Stimulated activated naive CD8-positive, alpha-beta T cell treated with anti-CD3 and anti-CD28 coated beads, Interleukin-15, amount 100 ng/mL, for 72 hours (primary cell): ENCODE measurements around the gene PRR18.
A peak's percentile ranks its signal among the peaks of the same experiment; 100 is the strongest.
"Not testable (repeated sequence)": the region's sequence is repeated elsewhere in the genome, so short reads cannot be mapped to it uniquely, and the experiment has no call there.

Experiments used
- ATAC-seq: fragments of 150-1000 bp; cut with Tn5 transposase; 2 replicates; pipeline ENCODE4 v1.10.0; 2021; ENCODE audit warnings: mild to moderate bottlenecking, moderate library complexity
- DNase-seq, 2 donors: peaks; one replicate each; pipeline ENCODE4 v3.0.0; 2021 to 2022
- H3K27ac Mint-ChIP-seq, 2 donors: one replicate each; pipeline ENCODE4 v1.8.0; 2022; ENCODE audit warnings: mild to moderate bottlenecking in 2 of 2, mixed read lengths in 2 of 2, moderate library complexity in 2 of 2
- H3K27me3 Mint-ChIP-seq: one replicate; pipeline ENCODE4 v1.8.0; 2022; ENCODE audit warnings: mixed read lengths
- H3K4me1 Mint-ChIP-seq: one replicate; pipeline ENCODE4 v1.8.0; 2022; ENCODE audit warnings: mild to moderate bottlenecking, mixed read lengths
- H3K4me3 Mint-ChIP-seq, 2 donors: one replicate each; pipeline ENCODE4 v1.8.0; 2022; ENCODE audit warnings: mild to moderate bottlenecking in 2 of 2, mixed read lengths in 2 of 2, moderate library complexity in 1 of 2
- H3K9me3 Mint-ChIP-seq, 2 donors: one replicate each; pipeline ENCODE4 v1.8.0; 2022; ENCODE audit warnings: mixed read lengths in 2 of 2

The PRR18 gene, protein sequence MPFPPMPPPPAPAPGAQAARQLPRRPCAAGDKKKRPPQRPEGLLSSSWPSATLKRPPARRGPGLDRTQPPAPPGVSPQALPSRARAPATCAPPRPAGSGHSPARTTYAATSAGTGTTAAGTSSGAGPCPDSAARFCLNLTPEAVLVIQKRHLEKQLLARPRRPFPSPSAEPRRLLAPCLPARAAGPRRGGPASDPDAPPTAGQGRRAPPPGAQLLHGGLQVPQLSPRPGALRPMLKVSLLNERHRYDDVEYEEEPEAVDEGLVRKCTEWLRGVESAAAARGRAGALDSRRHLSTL

DNA sequence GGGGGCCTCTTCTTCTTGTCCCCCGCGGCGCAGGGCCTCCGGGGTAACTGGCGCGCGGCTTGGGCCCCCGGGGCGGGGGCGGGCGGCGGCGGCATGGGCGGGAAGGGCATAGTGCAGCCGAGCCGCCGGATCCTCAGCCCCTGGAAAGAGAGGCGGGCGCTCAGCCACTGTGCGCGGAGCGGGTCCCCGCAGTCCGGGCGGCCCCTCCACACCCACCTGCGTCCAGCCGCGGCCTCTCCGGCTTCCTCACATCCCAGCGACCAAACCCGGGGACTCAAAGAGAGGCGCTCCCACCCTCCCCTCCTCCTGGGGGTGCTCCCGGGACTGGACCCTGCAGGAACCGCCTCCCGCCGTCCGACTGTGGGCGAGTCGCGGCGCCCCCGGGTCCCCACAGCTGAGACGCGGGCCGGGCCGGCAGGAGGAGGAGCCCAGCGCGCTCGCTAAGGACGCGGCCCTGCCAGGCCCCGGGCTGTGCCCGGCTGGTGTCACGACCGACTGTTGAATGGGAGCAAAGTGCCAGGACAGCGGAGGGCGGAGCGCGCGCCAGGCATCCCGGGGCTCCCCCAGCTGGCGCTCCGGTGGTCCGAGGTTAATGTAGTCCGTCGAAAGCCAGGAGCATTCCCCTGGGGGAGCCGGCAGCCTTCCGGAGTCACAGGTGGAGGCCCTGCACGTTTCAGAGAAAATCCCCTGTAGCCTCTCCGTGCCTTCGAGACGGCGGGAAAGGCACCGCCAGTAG lies at the start of gene PRR18:
PRR18 (minus strand) TSS at position 360 of the 736 bp plus-strand sequence; CDS start at position 110, 250 bp downstream.
- H3K27me3 Mint-ChIP-seq: peaks cover 65% of the 10 kb centered on the region
- no peak within 1 kb of the TSS for H3K27ac Mint-ChIP-seq
- DNase-seq (peak; percentile 21 to 24), ATAC-seq (peak; percentile 54)
- H3K9me3 Mint-ChIP-seq: no peaks in the 10 kb centered on the region
- H3K4me3 Mint-ChIP-seq: peak within 1 kb of the TSS; percentile 62 to 77
- H3K4me1 Mint-ChIP-seq: no peaks in the 10 kb centered on the region

DNA sequence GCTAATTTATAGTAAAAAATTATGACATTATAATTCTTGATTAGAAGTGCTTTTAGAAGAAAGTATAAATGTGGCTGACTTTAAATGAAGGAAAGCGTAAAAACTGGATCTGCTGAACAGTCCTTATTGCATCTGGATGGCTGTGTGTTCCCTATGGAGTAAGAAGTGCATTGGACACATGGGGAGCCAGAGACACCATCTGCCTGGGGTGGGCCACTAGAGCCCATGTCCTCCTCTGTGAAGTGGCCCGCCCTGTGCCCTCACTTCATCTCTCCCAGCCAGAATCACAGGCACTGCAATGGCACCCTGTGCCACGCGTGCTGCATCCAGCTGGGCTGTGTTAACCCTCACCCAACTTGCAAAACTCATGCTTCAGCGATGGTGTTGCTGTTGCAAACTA lies 47.4 kb upstream of the PRR18 start:
- H3K9me3 Mint-ChIP-seq: peaks cover 9 to 12% of the 10 kb centered on the region in 2 donors
- peaks cover 55% of the 10 kb centered on the region for H3K27me3 Mint-ChIP-seq
- DNase-seq (no peak), ATAC-seq (no peak)
- H3K27ac Mint-ChIP-seq: no peak overlapping the region
- H3K4me1 Mint-ChIP-seq: no peaks in the 10 kb centered on the region
- H3K4me3 Mint-ChIP-seq: no peak overlapping the region

DNA sequence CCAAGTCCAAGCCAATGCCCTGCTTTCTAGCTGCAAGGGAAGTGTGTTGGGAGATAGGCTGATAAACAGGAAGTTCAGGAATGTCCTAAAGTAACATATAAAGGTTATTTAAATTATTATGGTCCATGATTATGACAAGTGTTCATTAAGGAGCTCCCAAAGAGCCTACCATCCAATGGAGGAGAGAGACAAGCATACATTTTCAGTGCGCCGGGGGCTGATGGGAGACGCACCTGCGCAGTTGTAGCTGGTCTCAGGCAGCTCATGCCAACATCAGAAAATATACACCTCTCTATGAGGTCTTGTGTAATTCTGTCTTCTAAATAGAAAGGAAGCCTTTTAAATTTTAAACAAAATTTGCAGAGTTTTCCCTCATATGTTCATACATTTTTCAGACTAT lies 46.8 kb upstream of the PRR18 start:
- Mint-ChIP-seq H3K27ac (no peak overlapping the region), H3K4me3 (no peak overlapping the region), H3K27me3 (peaks cover 52% of the 10 kb centered on the region), H3K9me3 (peaks cover 9 to 12% of the 10 kb centered on the region in 2 donors), H3K4me1 (no peaks in the 10 kb centered on the region)
- DNase-seq (no peak), ATAC-seq (no peak)

DNA sequence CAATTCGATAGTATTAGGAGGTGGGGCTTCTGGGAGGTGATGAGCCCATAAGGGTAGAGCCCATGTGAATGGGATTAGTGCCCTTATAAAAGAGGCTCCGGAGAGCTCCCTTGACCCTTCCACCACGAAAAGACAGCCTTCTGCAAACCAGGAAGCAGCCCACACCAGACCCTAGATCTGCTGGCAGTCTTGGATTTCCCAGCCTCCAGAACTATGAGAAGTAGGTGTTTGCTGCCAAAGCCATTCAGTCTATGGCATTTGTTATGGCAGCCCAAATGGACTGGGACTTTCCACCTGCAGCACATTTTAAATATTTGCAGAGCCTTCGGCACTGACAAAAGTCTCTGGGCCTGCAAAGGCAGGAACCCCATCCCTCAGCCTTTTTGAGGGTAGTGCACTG lies 46.0 kb upstream of the PRR18 start:
- ATAC-seq (no peak), DNase-seq (no peak)
- no peak overlapping the region for H3K27ac Mint-ChIP-seq
- H3K27me3 Mint-ChIP-seq: peaks cover 44% of the 10 kb centered on the region
- peaks cover 16 to 17% of the 10 kb centered on the region in 2 donors for H3K9me3 Mint-ChIP-seq
- H3K4me3 Mint-ChIP-seq: no peak overlapping the region
- no peaks in the 10 kb centered on the region for H3K4me1 Mint-ChIP-seq

DNA sequence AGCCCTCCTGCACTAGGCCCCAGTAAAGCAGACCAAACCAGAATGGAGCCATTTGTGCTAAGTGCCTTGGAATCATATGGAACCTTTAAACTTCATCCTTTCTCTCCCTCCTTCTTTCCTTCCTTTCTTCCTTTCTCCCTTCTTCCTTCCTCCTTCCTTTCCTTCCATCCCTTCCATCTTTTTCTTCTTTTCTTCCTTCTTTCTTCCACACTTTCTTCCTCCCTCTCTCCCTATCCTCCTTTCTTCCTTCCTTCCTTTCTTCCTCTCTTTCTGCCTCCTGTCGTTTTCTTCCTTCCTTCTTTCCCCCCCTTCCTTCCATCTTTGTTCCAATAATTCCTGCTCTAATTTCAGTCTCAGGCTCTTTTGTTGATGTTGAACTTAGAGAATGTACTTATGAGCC lies 45.3 kb upstream of the PRR18 start:
- H3K27me3 Mint-ChIP-seq: peaks cover 38% of the 10 kb centered on the region

DNA sequence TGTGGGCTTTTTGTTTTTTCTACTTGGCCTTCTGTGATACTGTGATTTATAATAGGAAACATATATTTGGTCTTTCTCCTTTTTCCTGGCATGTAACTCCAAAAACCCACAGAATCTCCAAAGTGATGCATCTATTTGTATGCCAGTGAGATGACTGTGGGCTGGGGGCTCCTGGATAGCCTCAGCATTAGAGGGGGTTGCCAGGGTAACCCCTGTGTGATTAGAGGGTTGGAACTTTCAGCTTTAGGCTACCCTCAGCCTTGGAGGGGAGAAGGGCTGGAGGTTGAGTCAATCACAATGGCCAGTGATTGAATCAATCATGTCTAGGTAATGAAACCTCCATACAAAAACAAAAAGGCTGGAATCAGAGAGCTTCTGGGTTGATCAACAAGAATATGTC lies 44.7 kb upstream of the PRR18 start:
- H3K27me3 Mint-ChIP-seq: peaks cover 32% of the 10 kb centered on the region
- no peak for DNase-seq
- no peak for ATAC-seq

More for the DNA sequence above, 45.3 kb upstream of the PRR18 start:
- H3K9me3 Mint-ChIP-seq: peaks cover 16% of the 10 kb centered on the region in 2 donors
- no peak overlapping the region for H3K27ac Mint-ChIP-seq
- H3K4me1 Mint-ChIP-seq: peaks cover under 1% of the 10 kb centered on the region
- no peak overlapping the region for H3K4me3 Mint-ChIP-seq
- ATAC-seq: no peak
- no peak for DNase-seq

DNA sequence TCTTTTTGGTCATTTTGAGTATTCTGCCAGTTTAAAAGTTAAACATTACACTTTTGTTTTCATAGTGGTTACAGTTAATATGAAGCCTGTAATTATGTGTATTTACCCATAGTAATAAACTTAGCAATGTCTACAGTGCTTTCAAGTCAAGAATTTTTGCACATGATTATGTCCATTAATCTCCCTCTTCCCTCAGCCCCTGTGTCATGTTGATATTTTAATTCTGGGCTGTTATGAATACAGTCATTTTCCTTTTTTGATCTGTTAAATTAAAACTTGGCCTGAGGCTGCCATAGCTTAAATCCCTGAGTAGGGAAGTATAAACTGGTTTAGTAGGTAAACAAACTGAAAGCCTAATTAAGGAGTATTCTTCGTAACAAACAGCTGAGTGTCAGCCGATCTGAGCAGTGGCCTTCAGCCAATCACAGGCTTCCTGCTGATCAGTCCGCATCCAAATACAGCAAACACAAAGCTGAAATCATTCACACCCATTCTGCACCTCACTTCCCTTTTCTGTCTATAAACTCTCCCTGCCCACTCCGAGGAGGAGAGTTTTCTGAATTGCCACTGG lies 43.6 kb upstream of the PRR18 start:
- Mint-ChIP-seq H3K9me3 (peaks cover 14 to 16% of the 10 kb centered on the region in 2 donors), H3K4me3 (no peak overlapping the region), H3K4me1 (peaks cover 14% of the 10 kb centered on the region), H3K27me3 (peaks cover 32% of the 10 kb centered on the region), H3K27ac (no peak overlapping the region)
- DNase-seq (no peak), ATAC-seq (no peak)

More for the DNA sequence above, 44.7 kb upstream of the PRR18 start:
- Mint-ChIP-seq H3K4me3 (no peak overlapping the region), H3K9me3 (peaks cover 14 to 16% of the 10 kb centered on the region in 2 donors), H3K27ac (no peak overlapping the region), H3K4me1 (peaks cover 7% of the 10 kb centered on the region)

DNA sequence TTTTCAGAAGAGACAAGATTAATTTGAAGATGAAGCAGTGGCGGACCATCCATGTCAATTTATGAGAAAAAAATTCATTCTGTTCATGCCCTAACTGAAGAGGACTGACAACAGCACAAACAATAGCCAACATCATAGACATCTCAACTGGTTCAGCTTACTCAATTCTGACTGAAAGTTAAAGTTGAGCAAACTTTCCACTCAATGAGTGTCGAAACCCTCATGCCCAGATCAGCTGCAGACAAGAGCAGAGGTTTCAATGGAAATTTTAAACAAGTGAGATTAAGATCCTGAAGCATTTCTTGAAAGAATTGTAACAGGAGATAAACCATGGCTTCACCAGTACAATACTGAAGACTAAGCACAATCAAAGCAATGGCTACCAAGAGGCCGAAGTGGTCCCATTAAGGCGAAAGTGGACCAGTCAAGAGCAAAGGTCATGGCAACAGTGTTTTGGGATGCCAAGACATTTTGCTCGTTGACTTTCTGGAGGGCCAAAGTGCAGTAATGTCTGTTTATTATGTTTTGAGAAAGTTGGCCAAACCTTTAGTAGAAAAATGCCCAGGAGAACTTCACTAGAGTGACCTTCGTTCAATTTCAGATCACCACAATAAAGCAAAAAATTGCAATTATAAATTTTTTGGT lies 40.2 kb upstream of the PRR18 start:
- Mint-ChIP-seq H3K27ac (no peak overlapping the region), H3K27me3 (peaks cover 27% of the 10 kb centered on the region), H3K4me3 (no peak overlapping the region), H3K9me3 (peaks cover 14 to 16% of the 10 kb centered on the region in 2 donors), H3K4me1 (peaks cover 17% of the 10 kb centered on the region)
- peak; percentile 57 for ATAC-seq
- no peak for DNase-seq

DNA sequence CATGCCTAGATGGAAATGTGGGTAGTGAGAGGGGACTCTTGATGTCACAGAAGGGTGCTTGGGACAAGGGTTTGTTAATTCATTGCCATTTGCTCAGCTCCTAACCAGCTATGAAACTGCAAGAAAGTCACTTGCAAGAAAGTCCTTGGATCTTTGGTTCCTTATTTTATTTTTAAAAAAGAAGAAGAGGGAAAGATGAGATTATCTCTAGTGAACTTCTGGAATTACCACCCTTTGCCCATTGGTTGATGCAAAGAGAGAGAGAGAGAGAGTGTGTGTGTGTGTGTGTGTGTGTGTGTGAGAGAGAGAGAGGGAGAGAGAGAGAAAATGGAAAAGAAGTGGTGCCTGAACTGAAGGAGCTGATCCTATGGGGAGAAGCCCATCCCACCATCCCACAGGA lies 38.8 kb upstream of the PRR18 start:
- DNase-seq: no peak

DNA sequence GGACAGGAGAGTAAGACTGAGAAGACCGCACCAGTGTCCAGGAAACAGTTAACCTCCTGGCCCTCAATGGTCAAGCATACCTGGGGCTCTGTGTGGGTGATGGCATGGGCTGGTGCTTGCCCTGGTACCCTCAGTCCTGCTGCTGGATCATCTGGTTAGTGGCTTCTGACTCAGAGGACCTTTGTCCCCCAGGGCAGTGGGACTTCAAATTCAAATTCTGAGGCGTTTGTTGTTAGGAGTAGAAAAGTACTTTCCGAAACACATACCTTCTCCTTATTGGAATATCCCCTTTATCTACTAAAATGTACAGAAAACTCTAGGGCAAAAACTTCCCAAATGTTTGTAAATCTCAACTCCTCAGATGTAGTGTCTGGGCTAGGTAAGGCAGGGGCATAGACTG lies 38.3 kb upstream of the PRR18 start:
- H3K27ac Mint-ChIP-seq: no peak overlapping the region
- peaks cover 19% of the 10 kb centered on the region for H3K4me1 Mint-ChIP-seq
- ATAC-seq (no peak), DNase-seq (no peak)
- no peak overlapping the region for H3K4me3 Mint-ChIP-seq
- H3K27me3 Mint-ChIP-seq: peaks cover 16% of the 10 kb centered on the region
- H3K9me3 Mint-ChIP-seq: peaks cover 8 to 10% of the 10 kb centered on the region in 2 donors

More for the DNA sequence above, 38.8 kb upstream of the PRR18 start:
- Mint-ChIP-seq H3K9me3 (peaks cover 14% of the 10 kb centered on the region in 2 donors), H3K4me1 (peaks cover 19% of the 10 kb centered on the region), H3K27ac (peak overlapping the region in 1 of 2 donors; percentile 82), H3K4me3 (no peak overlapping the region), H3K27me3 (peaks cover 21% of the 10 kb centered on the region)
- no peak for ATAC-seq

DNA sequence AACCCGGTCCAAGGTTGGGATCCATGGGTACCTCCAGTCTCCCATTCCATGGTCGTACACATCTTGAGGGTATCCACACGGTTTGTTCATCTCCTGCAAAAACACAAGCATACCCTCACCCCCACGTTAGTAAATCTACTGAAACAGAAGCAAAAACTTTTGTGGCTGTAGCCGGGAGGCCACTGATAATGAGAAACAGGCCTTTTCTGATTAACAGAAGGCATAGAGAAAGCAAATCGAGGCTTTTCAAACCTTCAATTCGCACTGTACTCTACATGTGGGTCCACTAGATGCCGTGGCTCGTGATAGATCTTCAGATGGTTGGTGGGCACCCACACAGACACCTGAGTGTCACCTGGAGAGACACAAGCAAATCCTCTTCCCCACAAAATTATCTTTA lies 37.5 kb upstream of the PRR18 start:
- Mint-ChIP-seq H3K4me1 (peaks cover 19% of the 10 kb centered on the region), H3K27me3 (peaks cover 14% of the 10 kb centered on the region)
- not testable (repeated sequence) for H3K4me3 Mint-ChIP-seq, H3K27ac Mint-ChIP-seq, H3K9me3 Mint-ChIP-seq, ATAC-seq, DNase-seq

DNA sequence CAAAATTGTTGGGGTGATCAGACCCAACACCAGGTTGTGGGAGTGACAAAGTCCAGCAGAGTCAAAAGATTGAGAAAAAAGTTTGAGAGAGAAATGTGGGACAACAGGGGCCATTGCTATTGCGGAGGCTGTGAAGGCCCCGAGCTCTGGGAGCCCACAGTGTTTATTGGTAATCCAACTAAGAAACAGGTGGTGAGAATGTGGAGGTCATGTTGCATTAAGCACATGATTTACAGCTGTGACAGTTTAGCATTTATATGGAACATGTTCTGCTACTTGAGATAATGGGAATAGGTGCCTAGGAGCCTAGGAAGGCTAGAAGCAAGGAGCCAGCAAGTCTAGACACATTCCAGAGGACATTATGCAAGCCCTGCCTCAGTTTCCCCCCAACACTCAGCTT lies 36.7 kb upstream of the PRR18 start:
- H3K4me1 Mint-ChIP-seq: peaks cover 19% of the 10 kb centered on the region
- ATAC-seq, H3K9me3 Mint-ChIP-seq, H3K27me3 Mint-ChIP-seq, H3K27ac Mint-ChIP-seq, DNase-seq, H3K4me3 Mint-ChIP-seq: not testable (repeated sequence)

DNA sequence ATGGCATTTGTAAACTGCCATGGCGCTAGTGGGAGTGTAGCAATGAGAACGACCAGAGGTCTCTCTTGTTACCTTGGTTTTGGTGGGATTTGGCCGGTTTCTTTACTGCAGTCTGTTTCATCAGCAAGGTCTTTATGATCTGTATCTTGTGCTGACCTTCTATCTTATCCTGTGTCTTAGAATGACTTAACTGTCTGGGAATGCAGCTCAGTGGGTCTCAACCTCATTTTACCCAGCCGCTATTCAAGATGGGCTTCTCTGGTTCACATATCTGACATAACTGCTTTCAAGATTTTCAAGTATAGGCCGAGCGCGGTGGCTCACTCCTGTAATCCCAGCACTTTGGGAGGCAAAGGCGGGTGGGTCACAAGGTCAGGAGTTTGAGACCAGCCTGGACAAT lies 36.0 kb upstream of the PRR18 start:
- Mint-ChIP-seq H3K4me3 (no peak overlapping the region), H3K9me3 (peaks cover under 1 to 2% of the 10 kb centered on the region in 2 donors), H3K27me3 (peaks cover 10% of the 10 kb centered on the region), H3K27ac (no peak overlapping the region), H3K4me1 (peaks cover 19% of the 10 kb centered on the region)
- no peak for ATAC-seq
- DNase-seq: no peak

DNA sequence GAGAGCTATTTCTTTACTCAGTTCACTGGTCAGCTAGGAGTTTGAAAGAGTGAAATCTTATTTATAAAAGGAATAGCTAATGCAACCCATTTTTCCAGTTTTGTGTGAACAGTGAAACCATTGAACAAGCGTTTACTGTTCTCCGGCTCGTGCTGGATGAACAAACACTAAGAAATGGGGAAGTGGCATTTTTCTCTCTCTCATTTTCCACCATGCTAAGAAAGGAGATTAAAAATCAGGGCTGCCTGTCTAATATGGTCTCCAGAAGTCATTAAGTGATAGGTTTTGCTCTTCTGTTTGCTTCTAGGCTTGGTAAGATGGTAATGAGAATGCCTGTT lies 34.9 kb upstream of the PRR18 start:
- Mint-ChIP-seq H3K4me3 (peak overlapping the region; percentile 76 to 86), H3K27me3 (peaks cover 10% of the 10 kb centered on the region), H3K27ac (peak overlapping the region in 1 of 2 donors; percentile 14), H3K9me3 (no peaks in the 10 kb centered on the region), H3K4me1 (peaks cover 14% of the 10 kb centered on the region)
- ATAC-seq (no peak), DNase-seq (no peak)

DNA sequence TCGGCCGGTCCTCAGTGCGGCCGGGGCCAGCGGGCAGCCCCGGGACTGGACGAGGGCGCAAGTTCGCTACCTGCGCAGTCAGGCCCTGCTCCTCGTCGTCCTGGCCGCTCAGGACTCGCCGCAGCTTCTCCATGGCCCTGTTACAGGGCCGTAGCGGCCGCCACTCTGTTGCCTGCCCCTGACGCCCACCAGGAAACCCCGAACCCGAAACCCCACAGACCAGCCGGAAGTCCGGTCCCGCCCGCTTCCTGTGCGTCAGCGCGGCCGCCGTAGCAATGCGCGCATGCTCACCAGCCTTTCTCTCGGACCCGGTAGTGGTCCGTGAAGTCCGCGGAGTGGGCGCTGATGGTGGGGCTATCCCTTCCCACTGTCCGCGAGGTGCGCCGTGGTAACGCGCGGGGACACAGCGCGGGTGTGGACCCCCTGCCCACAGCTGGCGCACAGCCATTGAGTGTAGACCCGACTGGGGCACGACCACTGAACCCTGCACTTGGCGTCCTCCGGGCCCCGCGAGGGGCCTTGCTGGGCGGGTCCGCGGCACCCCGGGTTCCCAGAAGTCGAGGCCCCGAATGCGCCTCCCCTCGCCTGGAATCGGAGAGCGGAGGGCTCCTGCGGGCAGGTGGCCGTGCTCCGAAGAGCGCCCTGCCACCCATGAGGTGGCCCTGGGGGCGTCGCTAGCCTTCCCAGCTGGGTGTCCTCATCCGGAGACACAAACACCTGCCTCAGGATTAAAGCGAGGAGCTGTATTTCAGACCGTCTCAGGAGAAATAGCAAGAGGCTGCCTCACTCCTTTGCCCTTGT lies 34.4 kb upstream of the PRR18 start, which contains the start of gene SFT2D1:
SFT2D1 (minus strand) TSS at position 197 of the 801 bp plus-strand sequence; CDS start at position 133, 64 bp downstream.
- Mint-ChIP-seq H3K4me1 (peaks cover 8% of the 10 kb centered on the region), H3K9me3 (no peaks in the 10 kb centered on the region), H3K4me3 (peak within 1 kb of the TSS; percentile 76 to 86), H3K27ac (peak within 1 kb of the TSS; percentile 72 to 93), H3K27me3 (peaks cover 10% of the 10 kb centered on the region)
- DNase-seq (peak; percentile 70 to 85), ATAC-seq (peak; percentile 89)
